WI38 (cell line): ENCODE data around the gene BRINP2.
"Not testable (repeated sequence)": the region's sequence is repeated elsewhere in the genome, so short reads cannot be mapped to it uniquely, and the experiment has no call there.

ENCODE experiments used
- H3K4me3 ChIP-seq: 2 replicates; pipeline ENCODE4 v1.5.1; 2011; ENCODE audit warnings: low read depth, mild to moderate bottlenecking, control low read depth, low read length
- CTCF ChIP-seq: IDR thresholded peaks from 2 replicates; pipeline ENCODE4 v1.5.1; 2012; ENCODE audit warnings: low read depth, mild to moderate bottlenecking, control low read depth, low read length

The BRINP2 gene

DNA sequence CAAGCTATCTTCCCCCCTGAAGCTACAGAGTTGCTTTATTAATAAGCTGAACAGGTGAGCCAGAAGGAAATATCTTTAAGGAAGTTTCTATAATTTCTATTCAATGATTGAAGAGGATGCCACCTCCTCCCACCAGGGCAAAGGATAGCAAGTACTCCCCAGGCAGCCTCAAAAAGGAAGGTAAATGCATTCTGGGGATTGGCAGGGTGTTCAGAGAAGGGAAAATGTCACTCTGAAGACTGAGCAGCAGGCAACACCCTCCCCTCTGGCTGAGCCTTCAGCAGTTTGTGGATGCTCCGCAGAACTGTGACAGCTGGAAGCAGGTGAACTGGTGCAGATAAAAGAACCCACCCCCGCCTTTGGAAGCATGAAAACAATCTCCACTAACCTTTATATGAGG is 140.8 kb downstream of the BRINP2 start:
- no peak for TF ChIP-seq CTCF
- H3K4me3 ChIP-seq = no peak overlapping the region

GRCh38 chr1:177315261-177315660 is 144.5 kb downstream of the BRINP2 start:
- TF ChIP-seq CTCF = no peak
- H3K4me3 ChIP-seq = no peak overlapping the region

- TF ChIP-seq CTCF = no peak
Measured at GRCh38 chr1:177315761-177316160, 145.0 kb downstream of the BRINP2 start.

DNA sequence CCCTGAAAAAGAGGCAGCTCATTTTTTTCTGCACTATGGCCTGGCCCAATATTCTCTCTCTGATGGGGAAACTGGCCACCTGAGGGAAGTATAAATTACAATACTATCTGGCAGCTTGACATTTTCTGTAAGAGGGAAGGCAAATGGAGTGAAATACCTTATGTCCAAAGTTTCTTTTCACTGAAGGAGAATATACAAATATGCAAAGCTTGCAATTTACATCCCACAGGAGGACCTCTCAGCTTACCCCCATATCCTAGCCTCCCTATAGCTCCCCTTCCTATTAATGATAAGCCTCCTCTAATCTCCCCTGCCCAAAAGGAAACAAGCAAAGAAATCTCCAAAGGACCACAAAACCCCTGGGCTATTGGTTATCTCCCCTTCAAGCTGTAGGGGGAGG is 150.7 kb downstream of the BRINP2 start:
- H3K4me3 ChIP-seq = not testable (repeated sequence)

More at GRCh38 chr1:177315761-177316160, 145.0 kb downstream of the BRINP2 start:
- H3K4me3 ChIP-seq = no peak overlapping the region

- TF ChIP-seq CTCF = no peak
Measured at GRCh38 chr1:177328251-177328650, 157.5 kb downstream of the BRINP2 start.

GRCh38 chr1:177329871-177330270 is 159.1 kb downstream of the BRINP2 start:
- no peak for TF ChIP-seq CTCF
- no peak overlapping the region for H3K4me3 ChIP-seq

More at GRCh38 chr1:177328251-177328650, 157.5 kb downstream of the BRINP2 start:
- no peak overlapping the region for H3K4me3 ChIP-seq
